Stimulated activated CD8-positive, alpha-beta memory T cell treated with anti-CD3 and anti-CD28 coated beads, Interleukin-7, amount 100 ng/mL, for 1 hour (primary cell): Measurements from ENCODE around the gene CGNL1.

Source experiments
- DNase-seq, 2 donors: peaks; one replicate each; pipeline ENCODE4 v3.0.0-alpha.2; 2020; ENCODE audit warnings: low read depth in 2 of 2

The CGNL1 gene

DNA sequence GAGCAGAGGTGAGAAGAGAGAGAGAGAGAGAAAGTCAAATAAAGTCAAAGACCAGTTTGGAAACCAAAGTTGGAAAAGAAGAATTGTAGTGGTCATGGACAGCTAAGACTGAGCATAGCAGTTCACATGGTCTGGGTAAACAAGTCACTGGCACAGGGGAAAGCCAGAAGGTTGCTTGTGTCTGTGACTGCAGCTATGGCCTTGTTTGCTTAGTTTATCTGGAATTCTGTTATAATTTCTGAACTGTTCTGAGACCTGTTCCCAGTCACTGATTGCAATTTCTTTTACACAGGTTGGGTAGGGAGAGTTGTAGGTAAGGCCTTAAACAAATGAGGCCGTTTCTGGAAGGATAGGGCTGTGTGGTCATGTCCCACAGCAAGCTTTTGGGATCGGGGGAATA lies 172.0 kb downstream of the CGNL1 start:
- no peak for DNase-seq

DNA sequence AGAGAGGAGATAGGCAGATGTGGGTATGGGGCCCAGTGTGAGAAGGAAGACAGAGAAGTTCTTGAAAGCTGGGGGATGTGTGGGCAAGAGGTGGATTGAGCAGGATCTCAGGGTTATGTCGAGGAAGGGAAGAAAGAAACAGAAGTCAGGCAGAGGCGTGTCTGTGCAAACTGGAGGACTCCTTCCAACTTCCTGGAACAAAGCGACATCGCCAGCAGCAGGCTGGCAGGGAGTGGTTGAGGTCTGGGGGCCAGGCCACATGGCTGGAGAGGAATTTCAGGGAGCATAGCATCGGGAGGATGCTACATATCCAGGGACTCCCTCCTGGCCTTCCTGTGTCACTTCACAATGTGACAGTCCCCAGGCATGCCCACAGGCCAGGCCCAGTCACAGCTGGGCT lies 172.5 kb downstream of the CGNL1 start:
- DNase-seq, result no peak

- no peak for DNase-seq
Measured at GRCh38 chr15:57549935-57550334, 173.6 kb downstream of the CGNL1 start.

DNA sequence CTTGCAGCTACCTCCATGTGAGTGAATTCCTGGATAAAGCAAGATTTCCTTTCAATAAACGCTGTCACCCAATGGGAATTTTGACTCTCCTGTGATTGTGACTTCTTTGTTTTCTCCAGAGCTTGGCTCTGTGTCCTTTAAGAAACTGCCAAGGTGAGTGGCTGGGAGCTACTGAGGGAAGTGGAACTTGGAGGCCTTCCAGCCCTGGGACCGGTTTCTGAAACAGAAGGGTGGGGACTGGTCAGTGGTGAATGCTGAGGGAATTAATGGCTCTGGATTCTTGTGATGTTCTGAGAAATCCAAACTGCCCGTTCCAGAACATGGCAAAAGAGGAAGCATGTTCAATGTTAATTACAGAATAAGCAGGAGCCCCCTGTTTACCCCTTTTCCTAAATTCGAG lies 174.3 kb downstream of the CGNL1 start:
- DNase-seq, result no peak

DNA sequence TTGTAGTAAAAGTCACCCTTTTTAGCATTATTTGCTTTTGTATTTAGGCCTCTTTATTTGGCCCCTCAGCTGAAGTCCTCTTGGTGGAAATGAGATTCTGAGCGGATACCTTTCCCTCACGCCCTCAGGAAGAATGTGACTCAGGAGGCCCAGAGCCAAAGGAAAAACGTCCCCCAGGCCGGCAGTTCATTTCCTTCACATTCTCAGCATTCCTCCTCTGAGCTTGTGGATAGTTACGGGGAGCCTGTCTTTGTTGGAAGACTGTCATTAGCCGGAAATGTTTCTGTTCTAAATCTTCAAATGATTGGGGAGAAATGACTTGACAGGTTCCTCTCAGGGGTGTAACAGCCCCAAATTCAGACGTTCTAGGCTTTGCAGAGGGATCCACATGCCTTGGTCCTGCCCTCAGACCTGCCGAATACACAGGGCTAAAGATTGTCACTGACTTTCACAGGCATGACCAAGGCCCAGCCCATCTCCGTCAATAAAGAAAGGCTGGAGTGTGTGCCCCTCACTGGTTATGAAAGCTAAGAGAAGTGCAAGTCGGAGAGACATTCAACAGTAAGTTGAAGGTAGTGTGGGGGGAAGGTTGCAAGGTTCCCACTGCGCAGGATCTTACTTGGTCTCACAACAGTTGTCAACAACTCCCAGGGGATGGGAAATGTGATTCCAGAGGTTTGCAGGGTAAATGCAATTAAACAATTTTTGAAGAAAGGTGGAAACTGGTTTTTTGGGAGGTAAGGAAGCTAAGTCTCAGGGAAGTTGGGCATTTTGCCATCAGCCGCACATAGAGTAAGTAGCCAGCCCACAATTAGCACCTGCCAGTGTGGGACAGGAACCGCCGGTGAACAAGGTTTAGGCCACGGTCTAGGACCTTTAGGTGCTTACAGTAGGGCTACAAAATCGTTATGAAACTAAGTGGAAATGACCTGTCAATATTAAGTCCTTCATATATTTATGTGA lies 175.7 kb downstream of the CGNL1 start:
- DNase-seq, result no peak

- no peak for DNase-seq
Measured at GRCh38 chr15:57552678-57553334, 176.5 kb downstream of the CGNL1 start.

- no peak for DNase-seq
Measured at GRCh38 chr15:57553526-57553925, 177.2 kb downstream of the CGNL1 start.

- DNase-seq, result no peak
Measured at GRCh38 chr15:57554063-57554811, 177.9 kb downstream of the CGNL1 start.

DNA sequence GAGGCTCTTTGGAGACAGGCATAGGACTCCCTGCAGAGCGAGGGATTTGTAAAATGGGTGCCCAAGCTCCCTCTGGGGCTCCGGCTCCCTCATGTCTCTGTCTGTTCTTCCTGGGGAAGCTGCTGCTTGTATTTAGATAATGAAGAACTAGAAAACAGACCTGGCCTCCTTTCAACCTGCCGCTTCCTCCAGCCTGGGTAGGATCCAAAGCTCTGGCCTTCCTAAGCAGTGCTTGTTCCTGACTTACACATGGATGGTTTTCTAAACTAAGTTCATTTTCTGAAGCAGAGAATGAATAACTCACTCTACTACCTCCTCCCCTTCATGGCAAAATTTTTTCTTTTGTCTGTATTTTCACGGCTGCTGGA lies 178.5 kb downstream of the CGNL1 start:
- no peak for DNase-seq

DNA sequence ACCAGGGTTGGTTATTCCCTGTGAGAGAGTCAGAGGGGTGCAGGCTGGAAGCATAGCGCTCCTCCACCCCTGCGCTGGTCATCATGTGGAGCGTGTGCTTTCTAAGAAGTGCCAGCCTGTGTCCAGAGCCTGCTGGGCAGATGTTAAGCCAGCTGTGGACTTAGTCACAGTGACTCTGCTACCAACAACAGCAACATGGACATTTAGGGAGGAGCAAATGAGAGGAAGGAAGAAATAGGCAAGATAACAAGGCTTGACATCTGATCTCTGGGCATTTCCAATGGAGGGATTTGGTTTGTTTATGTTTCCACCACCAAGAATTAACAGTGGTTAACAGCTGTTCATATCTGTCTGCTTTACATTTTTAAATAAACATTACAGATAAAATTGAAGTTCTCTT lies 179.0 kb downstream of the CGNL1 start:
- no peak for DNase-seq

GRCh38 chr15:57556040-57556439 lies 179.7 kb downstream of the CGNL1 start:
- no peak for DNase-seq

DNA sequence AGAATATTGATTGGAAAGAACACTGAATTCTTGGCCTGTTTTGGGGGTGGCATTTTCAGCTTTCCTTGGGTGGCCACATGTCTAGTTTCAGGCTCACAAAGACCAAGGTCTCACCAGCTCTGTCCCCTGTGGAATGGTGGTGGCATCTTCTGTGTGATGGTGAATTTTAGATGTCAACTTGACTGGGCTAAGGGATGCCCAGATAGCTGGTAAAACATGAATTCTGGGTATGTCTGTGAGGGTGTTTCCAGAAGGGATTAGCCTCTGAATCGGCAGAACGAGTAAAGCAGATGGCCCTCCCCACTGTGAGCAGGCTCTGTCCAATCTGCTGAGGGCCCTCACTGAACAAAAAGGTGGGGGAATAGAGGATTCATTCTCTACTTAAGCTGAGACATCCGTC lies 181.0 kb downstream of the CGNL1 start:
- no peak for DNase-seq

DNA sequence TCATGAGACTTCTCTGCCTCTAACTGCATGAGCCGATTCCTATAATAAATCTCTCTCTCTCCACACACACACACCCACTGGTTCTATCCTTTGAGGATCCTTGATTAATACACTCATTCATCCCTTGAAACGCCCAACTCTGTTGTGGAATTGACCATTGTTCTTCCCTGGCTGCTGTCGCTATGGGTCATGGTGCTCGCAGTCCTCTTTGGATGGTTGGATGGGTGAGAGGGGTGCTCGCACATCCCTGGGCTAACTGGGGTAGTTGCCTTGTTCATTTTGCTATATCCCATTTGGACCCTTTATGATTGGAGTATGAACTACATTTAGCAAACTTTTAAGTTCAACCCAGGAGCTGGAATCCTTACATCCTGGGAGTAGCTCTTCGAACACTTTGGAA lies 181.5 kb downstream of the CGNL1 start:
- DNase-seq, result no peak

DNA sequence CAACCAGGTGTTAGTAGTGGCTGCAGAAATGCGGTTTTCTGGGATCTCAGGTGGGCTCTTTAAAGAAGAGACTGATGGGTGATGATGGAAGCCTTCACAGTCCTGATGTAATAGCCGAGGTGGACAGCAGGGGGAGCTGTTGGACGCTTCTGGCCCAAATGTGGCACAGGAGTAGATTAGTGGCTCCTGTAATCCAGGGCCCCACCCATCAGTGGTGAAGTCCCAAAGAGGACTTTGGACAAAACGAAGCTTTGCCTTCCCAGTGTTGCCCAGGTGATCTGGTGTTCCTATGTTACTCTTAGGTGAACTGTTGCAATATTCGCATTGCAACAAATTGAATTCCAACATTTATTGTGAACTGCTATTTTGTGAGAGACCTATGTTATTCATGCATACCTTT lies 183.6 kb downstream of the CGNL1 start:
- DNase-seq, result peak; percentile 14 to 47

- DNase-seq, result peak; percentile 18 to 29
Measured at GRCh38 chr15:57561041-57561711, 184.9 kb downstream of the CGNL1 start.

DNA sequence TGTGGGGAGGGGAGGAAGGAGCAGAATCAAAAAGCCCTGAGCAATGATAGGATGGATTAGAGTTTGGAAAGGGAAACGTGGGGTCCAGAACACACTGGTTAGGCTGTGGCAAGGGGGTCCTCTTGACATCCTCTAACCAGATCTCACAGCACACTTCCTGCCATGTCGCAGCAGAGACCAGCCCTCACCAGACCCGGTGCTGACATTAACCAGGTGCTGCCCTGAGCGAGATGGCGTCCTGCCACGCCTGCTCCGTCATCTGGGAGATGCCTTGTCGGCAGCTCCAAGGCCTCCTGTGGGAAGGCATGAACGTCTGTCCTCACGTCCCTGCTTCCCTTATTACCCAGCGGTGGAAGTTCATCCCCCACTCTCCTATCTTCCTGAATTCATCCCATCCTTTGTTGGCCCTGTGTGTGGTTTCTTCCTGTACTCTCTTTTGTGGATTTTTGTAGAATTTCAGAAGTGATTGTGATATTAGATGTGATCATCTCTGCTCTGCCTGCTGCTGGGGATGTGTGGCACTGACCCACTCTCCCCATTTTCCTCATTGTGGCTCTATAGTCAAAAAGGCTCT lies 186.0 kb downstream of the CGNL1 start:
- no peak for DNase-seq

DNA sequence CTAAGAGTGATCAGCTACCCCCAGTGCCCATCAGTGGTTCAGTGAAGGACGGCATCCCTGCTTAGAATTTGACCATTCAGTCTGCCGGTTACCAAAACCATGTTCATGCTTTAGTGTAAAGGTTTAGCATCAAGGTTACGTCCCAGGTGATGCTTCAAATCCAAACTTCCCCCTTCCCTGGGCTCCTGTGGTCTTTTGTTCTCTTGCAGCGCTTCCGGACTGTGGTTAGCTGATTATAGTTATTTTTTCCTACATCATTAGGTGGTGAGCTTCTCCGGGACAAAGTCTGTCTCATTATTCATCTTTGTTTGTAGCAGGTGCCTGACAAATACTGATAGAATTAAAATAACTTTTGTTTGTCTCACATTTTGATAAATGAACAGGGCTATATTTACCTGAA lies 187.1 kb downstream of the CGNL1 start:
- DNase-seq, result no peak

DNA sequence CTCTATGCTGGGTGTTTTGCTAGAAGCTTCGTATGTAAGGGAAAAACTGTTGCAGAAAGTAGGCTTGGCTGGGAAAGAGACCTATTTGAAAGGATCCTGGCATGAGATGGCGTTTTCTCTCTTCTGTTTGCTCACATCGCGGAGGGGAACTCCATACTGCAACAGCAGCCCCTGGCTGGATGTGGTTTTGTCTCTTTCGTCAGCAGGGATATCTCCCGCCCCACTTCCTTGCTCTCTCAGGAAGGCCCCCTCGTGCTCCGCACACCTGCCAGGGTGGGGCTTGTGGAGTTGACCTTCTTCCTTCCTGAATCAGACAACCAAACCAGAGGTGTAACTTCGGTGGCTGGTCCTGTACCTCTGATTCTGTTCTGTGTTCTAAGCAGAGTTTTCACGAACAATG lies 189.0 kb downstream of the CGNL1 start:
- DNase-seq, result no peak

- DNase-seq, result no peak
Measured at GRCh38 chr15:57566834-57567233, 190.5 kb downstream of the CGNL1 start.

DNA sequence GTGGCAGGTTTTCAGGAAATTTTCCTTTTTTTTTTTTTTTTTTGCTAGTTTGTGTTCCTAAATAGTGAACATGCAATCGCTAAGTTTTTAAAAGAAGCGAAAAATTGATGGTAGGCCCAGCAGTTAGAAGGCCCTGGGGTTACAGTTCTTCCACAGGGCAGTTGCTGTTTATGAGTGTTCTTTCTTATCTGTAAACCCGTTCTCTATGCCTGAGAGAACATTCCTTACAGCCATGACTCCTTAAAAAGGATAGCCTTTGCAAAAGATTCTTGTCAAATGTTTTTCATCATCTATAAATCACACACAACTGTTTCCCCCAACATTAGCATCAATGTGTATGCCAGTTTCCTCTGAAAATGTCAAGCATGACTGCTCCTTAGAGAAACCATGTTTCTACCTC lies 191.6 kb downstream of the CGNL1 start:
- no peak for DNase-seq

DNA sequence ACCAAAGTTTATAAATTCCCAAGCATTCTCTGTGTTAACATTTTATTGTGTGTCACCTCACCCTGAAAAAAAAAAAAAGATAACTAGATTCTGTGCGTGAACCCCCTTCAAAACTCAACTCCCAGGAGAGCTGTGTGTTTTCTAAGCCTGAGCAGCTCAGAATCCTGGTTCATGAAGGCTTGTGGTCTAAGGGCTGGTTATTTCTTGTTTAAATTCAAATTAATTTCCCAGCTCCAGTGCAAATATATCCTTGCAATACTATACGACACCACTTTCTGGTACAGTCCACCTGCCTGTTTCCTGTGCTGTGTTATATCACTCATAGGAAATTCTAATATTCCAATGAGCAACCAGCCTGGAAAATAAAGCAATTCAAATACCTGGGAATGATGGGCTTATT lies 192.0 kb downstream of the CGNL1 start:
- DNase-seq, result no peak

DNA sequence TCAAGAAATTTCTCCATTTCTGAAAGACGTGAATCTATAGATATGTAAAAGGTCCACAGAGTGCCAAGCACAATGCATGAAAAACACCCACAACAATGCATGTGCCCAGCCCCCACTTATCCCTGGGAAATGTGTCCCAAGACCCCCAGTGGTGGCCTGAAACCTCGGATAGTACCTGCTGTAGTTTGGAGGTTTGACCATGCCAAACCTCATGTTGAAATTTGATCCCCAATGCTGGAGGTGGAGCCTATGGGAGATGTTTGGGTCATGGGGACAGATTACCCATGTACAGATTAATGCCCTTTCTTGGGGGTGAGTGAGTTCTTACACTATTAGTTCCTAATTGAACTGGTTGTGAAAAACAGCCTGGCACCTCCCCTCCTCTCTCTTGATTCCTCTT lies 194.0 kb downstream of the CGNL1 start:
- no peak for DNase-seq
